Prostate gland (tissue), 2 donors: ENCODE measurements around the gene PTTG1.

Source experiments
- CTCF ChIP-seq, 4 experiments: fragments of 200-600 bp in 2 of 4; fragments of 450-650 bp in 2 of 4; sonication (generic) in 2 of 4; IDR thresholded peaks; 1 replicate in 3 of 4; 2 replicates in 1 of 4; pipeline ENCODE4 v1.5.1; 2016 to 2019; ENCODE audit warnings: antibody characterized with exemption in 4 of 4, mild to moderate bottlenecking in 2 of 4, moderate library complexity in 2 of 4
- POLR2A ChIP-seq: fragments of 450-650 bp; IDR thresholded peaks from one replicate; pipeline ENCODE4 v1.6.1; 2016; ENCODE audit warnings: antibody characterized with exemption, mild to moderate bottlenecking

- TF ChIP-seq POLR2A: no peak
- TF ChIP-seq CTCF (IDR thresholded peaks at IDR 0.05): no peak
Observed at GRCh38 chr5:160441311-160441781, 19.7 kb downstream of the PTTG1 start.
